A673 (cell line): ENCODE results near the gene SPRYD4. TPM values are rescaled to one million over a fixed set of nuclear protein-coding genes. Genes with fewer than 3 reads are reported as not detected.

Experiments
- BruUV-seq: library from RNA; stranded (reverse); fragments of 400-500 nt; replicated peaks from 2 replicates; lab custom pipeline; 2021; lab: Mats Ljungman, UMichigan
- CTCF ChIA-PET: fragments of 300-600 bp; sonication (Branson Sonifier 250); formaldehyde crosslinking; loops from one replicate; lab custom pipeline; 2022; ENCODE audit warnings: antibody characterized with exemption; lab: Charles Lee
- POLR2A ChIA-PET: fragments of 300-600 bp; sonication (Branson Sonifier 250); formaldehyde crosslinking; loops from one replicate; lab custom pipeline; 2022; ENCODE audit warnings: antibody characterized with exemption; ENCODE audit not compliant: low non-redundant PET; lab: Charles Lee
- DNase-seq: peaks from one replicate; pipeline ENCODE4 v3.0.0-alpha.2; 2015; ENCODE audit warnings: low spot score
- H3K27ac ChIP-seq: fragments of 200-600 bp; sonication (generic); 2 replicates; pipeline ENCODE4 v1.5.1; 2016; ENCODE audit warnings: mixed run types, low read depth, mild to moderate bottlenecking, mixed read lengths, antibody characterized with exemption, low read length; ENCODE audit not compliant: poor library complexity, severe bottlenecking
- H3K27me3 ChIP-seq: fragments of 200-600 bp; sonication (generic); replicated peaks from 2 replicates; pipeline ENCODE4 v1.6.1; 2017; ENCODE audit warnings: mixed run types, low read depth, mild to moderate bottlenecking, mixed read lengths, antibody characterized with exemption, low read length; ENCODE audit not compliant: insufficient read depth, poor library complexity
- H3K36me3 ChIP-seq: fragments of 200-600 bp; sonication (generic); 2 replicates; pipeline ENCODE4 v1.6.1; 2016; ENCODE audit warnings: mixed run types, mild to moderate bottlenecking, mixed read lengths, antibody characterized with exemption, low read length; ENCODE audit not compliant: insufficient read depth, poor library complexity, severe bottlenecking
- H3K4me1 ChIP-seq: fragments of 200-600 bp; sonication (generic); 2 replicates; pipeline ENCODE4 v1.6.1; 2017; ENCODE audit warnings: mixed run types, mild to moderate bottlenecking, mixed read lengths, antibody characterized with exemption, low read length; ENCODE audit not compliant: insufficient read depth, poor library complexity, severe bottlenecking
- H3K4me3 ChIP-seq: fragments of 200-600 bp; sonication (generic); 2 replicates; pipeline ENCODE4 v1.5.1; 2016; ENCODE audit warnings: low read depth, mixed run types, mild to moderate bottlenecking, mixed read lengths, low read length; ENCODE audit not compliant: poor library complexity, severe bottlenecking
- H3K9me3 ChIP-seq: fragments of 200-600 bp; sonication (generic); 2 replicates; pipeline ENCODE4 v1.6.1; 2016; ENCODE audit warnings: mixed run types, low read depth, mild to moderate bottlenecking, mixed read lengths, antibody characterized with exemption, low read length; ENCODE audit not compliant: poor library complexity, severe bottlenecking
- CTCF ChIP-seq: fragments of 300-800, 200-600 bp; sonication (generic); conservative IDR thresholded peaks from 2 replicates; pipeline ENCODE4 v1.5.1; 2017; ENCODE audit warnings: low read depth, mild to moderate bottlenecking, antibody characterized with exemption, low read length, moderate library complexity, mixed read lengths
- EZH2 ChIP-seq: fragments of 200-600 bp; sonication (generic); IDR thresholded peaks from 2 replicates; pipeline ENCODE4 v1.6.1; 2017; ENCODE audit warnings: borderline replicate concordance, low read depth, mild to moderate bottlenecking, mixed read lengths, antibody characterized with exemption, low read length; ENCODE audit not compliant: poor library complexity, severe bottlenecking
- intact Hi-C: fragments of 100-400 bp; cut with micrococcal nuclease; formaldehyde crosslinking; loops from one replicate; pipeline ENCODE4 v1.10.0; 2022; ENCODE audit not compliant: unreplicated experiment
- total RNA-seq: library from RNA; stranded (reverse); gene quantifications from 2 replicates; pipeline ENCODE4 v1.2.3, GENCODE V29; 2021

SPRYD4 gene
- total RNA-seq, 1 experiment from 2014 or later, result 4.7 TPM

- CTCF ChIA-PET, result interaction anchor here (0.5 kb wide), 1 partner anchor 13 kb away, joined by 4 read pairs; no protein-coding TSS in a partner anchor
Observed at GRCh38 chr12:56477521-56478225, 9.3 kb downstream of the SPRYD4 start.

GRCh38 chr12:56479625-56480024, 11.2 kb downstream of the SPRYD4 start:
- no peak overlapping the region for H3K27ac ChIP-seq
- H3K4me3 ChIP-seq, result no peak overlapping the region
- intact Hi-C loops, result no loop called here
- ChIA-PET CTCF (no interaction called here), POLR2A (no interaction called here)
- TF ChIP-seq EZH2 (no peak), CTCF (no peak)
- no peaks in the 10 kb centered on the region for H3K9me3 ChIP-seq
- H3K4me1 ChIP-seq, result no peaks in the 10 kb centered on the region
- H3K27me3 ChIP-seq, result no peaks in the 10 kb centered on the region
- DNase-seq, result no peak
- no TSS peak for BruUV-seq
- no peaks in the 10 kb centered on the region for H3K36me3 ChIP-seq

More at GRCh38 chr12:56477521-56478225, 9.3 kb downstream of the SPRYD4 start:
- no peaks in the 10 kb centered on the region for H3K4me1 ChIP-seq
- no TSS peak for BruUV-seq
- no peaks in the 10 kb centered on the region for H3K36me3 ChIP-seq
- intact Hi-C loops, result no loop called here
- TF ChIP-seq CTCF (no peak), EZH2 (no peak)
- H3K4me3 ChIP-seq, result no peak overlapping the region
- POLR2A ChIA-PET, result interaction anchor here (0.5 to 0.6 kb wide), 2 partner anchors 8 to 27 kb away, joined by 5 to 15 read pairs; no protein-coding TSS in a partner anchor
- no peak overlapping the region for H3K27ac ChIP-seq
- no peaks in the 10 kb centered on the region for H3K9me3 ChIP-seq
- no peaks in the 10 kb centered on the region for H3K27me3 ChIP-seq
- no peak for DNase-seq

GRCh38 chr12:56484566-56484965, 16.2 kb downstream of the SPRYD4 start:
- Histone ChIP-seq H3K36me3 (no peaks in the 10 kb centered on the region), H3K4me3 (no peak overlapping the region), H3K27ac (no peak overlapping the region), H3K27me3 (peaks cover 6% of the 10 kb centered on the region), H3K9me3 (no peaks in the 10 kb centered on the region), H3K4me1 (peaks cover 12% of the 10 kb centered on the region)
- no peak for TF ChIP-seq EZH2
- TF ChIP-seq CTCF, result no peak
- BruUV-seq, result no TSS peak
- CTCF ChIA-PET, result no interaction called here
- intact Hi-C loops, result no loop called here
- DNase-seq, result no peak
- POLR2A ChIA-PET, result no interaction called here
